Kidney (tissue), 14 donors: ENCODE data around the gene AARSD1. TPM values are rescaled to one million over a fixed set of nuclear protein-coding genes. Genes with fewer than 3 reads are reported as not detected.
A peak's percentile ranks its signal among the peaks of the same experiment; 100 is the strongest.

Source experiments
- DNase-seq, 5 donors: peaks; one replicate each; pipeline ENCODE4 v3.0.0-alpha.2; 2013 to 2020
- FAIRE-seq: peaks from 2 replicates; lab custom pipeline; 2012; peaks lifted over from hg19 to GRCh38; lab: Jason Lieb, UNC
- H3K27ac ChIP-seq, 2 donors: one replicate each; pipeline ENCODE4 v1.7.0; 2013; ENCODE audit warnings: low read depth in 2 of 2, low read length in 2 of 2, inconsistent platforms in 1 of 2
- H3K27me3 ChIP-seq: one replicate; pipeline ENCODE4 v1.7.1; 2013; ENCODE audit warnings: low read length, inconsistent platforms; ENCODE audit not compliant: control insufficient read depth, insufficient read depth
- H3K36me3 ChIP-seq, 3 donors: one replicate each; pipeline versions ENCODE4 v1.7.0 to v1.7.1; 2013; ENCODE audit warnings: low read length in 3 of 3, control low read depth in 1 of 3, inconsistent platforms in 1 of 3; ENCODE audit not compliant: insufficient read depth in 3 of 3, control insufficient read depth in 2 of 3
- H3K4me1 ChIP-seq, 3 donors: one replicate each; pipeline versions ENCODE4 v1.7.0 to v1.7.1; 2013; ENCODE audit warnings: low read length in 3 of 3, inconsistent platforms in 1 of 3, low read depth in 1 of 3; ENCODE audit not compliant: control insufficient read depth in 2 of 3, insufficient read depth in 2 of 3
- H3K4me3 ChIP-seq, 3 donors: one replicate each; pipeline versions ENCODE4 v1.7.0 to v1.8.1; 2013; ENCODE audit warnings: low read length in 3 of 3, control low read depth in 1 of 3, inconsistent platforms in 1 of 3
- H3K9ac ChIP-seq, 3 donors: one replicate each; pipeline versions ENCODE4 v1.7.0 to v1.7.1; 2013; ENCODE audit warnings: low read length in 3 of 3, control low read depth in 1 of 3, inconsistent platforms in 1 of 3
- H3K9me3 ChIP-seq, 3 donors: one replicate each; pipeline versions ENCODE4 v1.7.0 to v1.7.1; 2013; ENCODE audit warnings: low read length in 3 of 3, control low read depth in 1 of 3, inconsistent platforms in 1 of 3; ENCODE audit not compliant: control insufficient read depth in 2 of 3, insufficient read depth in 1 of 3
- intact Hi-C: fragments of 100-400 bp; cut with DNase I; formaldehyde crosslinking; loops from one replicate; pipeline ENCODE4 v1.11.1; 2022
- polyA plus RNA-seq: library from polyadenylated mRNA; stranded (reverse); fragments of 350-450 nt; fragmentation: Illumina TruSeq; extraction: RNeasy Lipid Tissue Mini Kit (QIAGEN cat#74804); gene quantifications from one replicate; pipeline ENCODE4 v1.2.3, GENCODE V29; 2014; ENCODE audit warnings: low read depth, low replicate concordance; ENCODE audit not compliant: insufficient read depth
- total RNA-seq: library from RNA; stranded (reverse); fragmentation: NEBNext Ultra II Directional; extraction: Animal tissue kit (Norgen Biotek cat#: 25700); gene quantifications from one replicate; pipeline ENCODE4 v1.2.1, GENCODE V29; 2021
- TF ChIP-seq, protein P1 (sequence below): IDR thresholded peaks from 3 replicates; pipeline ENCODE4 v1.5.1; 2012; ENCODE audit warnings: mild to moderate bottlenecking, moderate library complexity, borderline replicate concordance; ENCODE audit not compliant: insufficient read depth; ENCODE audit errors: extremely low read depth
- donor health status: control.
- donor health status: control.
- donor health status: control.
- donor health status: control.
- donor health status: control.
- donor health status: DM: yes; HTN: yes; CAD: no.
- donor health status: Normal renal cell carcinoma (clear cell type).

AARSD1 gene
- total and polyA plus RNA-seq, 2 donors from 2014 or later: 35.8 to 45.6 TPM

DNA sequence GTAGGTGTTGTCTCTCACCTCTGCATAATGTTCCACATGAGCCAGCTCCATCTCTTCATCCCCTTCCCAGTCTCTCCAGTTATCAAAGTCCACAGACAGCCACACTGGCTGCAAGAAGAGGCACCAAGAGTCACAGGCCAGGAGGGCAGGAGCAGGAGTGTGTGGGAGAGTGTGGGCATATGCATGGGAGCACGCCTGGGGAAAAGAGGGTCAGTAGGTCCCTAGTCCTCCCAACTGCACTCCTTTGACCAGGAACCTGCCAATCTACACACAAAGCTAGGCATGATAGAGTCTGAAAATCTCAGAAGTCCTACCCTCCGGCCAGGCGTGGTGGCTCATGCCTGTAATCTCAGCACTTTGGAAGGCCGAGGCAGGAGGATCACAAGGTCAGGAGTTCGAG is 7.3 kb upstream of the AARSD1 start:
- FAIRE-seq (no peak), DNase-seq (no peak)
- Histone ChIP-seq H3K4me3 (no peak overlapping the region), H3K27me3 (no peaks in the 10 kb centered on the region), H3K9ac (no peak overlapping the region), H3K4me1 (no peaks in the 10 kb centered on the region), H3K27ac (no peak overlapping the region), H3K36me3 (no peaks in the 10 kb centered on the region), H3K9me3 (no peaks in the 10 kb centered on the region)
- TF ChIP-seq, protein P1, sequence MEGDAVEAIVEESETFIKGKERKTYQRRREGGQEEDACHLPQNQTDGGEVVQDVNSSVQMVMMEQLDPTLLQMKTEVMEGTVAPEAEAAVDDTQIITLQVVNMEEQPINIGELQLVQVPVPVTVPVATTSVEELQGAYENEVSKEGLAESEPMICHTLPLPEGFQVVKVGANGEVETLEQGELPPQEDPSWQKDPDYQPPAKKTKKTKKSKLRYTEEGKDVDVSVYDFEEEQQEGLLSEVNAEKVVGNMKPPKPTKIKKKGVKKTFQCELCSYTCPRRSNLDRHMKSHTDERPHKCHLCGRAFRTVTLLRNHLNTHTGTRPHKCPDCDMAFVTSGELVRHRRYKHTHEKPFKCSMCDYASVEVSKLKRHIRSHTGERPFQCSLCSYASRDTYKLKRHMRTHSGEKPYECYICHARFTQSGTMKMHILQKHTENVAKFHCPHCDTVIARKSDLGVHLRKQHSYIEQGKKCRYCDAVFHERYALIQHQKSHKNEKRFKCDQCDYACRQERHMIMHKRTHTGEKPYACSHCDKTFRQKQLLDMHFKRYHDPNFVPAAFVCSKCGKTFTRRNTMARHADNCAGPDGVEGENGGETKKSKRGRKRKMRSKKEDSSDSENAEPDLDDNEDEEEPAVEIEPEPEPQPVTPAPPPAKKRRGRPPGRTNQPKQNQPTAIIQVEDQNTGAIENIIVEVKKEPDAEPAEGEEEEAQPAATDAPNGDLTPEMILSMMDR: no peak
- intact Hi-C loops: no loop called here

DNA sequence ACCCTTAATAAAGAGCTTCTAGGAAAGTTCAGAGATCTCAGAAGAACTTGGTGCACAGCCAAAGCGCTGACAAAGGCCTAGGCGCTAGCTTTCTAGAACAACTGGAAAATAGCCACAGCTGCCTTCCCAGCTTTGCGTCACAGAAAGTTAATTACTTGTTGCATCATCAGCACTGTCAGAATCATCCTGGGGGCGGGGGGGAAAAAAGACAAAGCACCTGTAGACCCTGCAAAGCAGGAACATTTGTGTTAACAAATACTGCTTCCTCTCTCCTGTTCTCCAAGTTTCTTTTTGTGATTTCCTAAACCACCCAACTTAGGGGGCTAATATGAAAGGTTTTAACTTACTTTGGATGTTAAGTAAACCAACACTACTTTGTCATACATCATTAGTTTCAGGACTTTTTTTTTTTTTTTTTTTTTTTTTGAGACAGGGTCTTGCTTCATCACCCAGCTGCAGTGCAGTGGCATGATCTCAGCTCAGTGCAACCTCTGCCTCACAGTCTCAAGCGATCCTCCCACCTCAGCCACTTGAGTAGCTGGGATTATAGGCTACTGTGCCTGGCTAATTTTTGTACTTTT is 4.8 kb upstream of the AARSD1 start:
- no peaks in the 10 kb centered on the region for H3K4me1 ChIP-seq
- no peak overlapping the region for H3K9ac ChIP-seq
- no peak overlapping the region for H3K4me3 ChIP-seq
- no peaks in the 10 kb centered on the region for H3K36me3 ChIP-seq
- DNase-seq: peak in 3 of 5 donors; percentile 61 to 74 (median 73)
- no peaks in the 10 kb centered on the region for H3K27me3 ChIP-seq
- no peaks in the 10 kb centered on the region for H3K9me3 ChIP-seq
- H3K27ac ChIP-seq: no peak overlapping the region
- TF ChIP-seq, protein P1: no peak
- intact Hi-C loops: no loop called here
- no peak for FAIRE-seq

DNA sequence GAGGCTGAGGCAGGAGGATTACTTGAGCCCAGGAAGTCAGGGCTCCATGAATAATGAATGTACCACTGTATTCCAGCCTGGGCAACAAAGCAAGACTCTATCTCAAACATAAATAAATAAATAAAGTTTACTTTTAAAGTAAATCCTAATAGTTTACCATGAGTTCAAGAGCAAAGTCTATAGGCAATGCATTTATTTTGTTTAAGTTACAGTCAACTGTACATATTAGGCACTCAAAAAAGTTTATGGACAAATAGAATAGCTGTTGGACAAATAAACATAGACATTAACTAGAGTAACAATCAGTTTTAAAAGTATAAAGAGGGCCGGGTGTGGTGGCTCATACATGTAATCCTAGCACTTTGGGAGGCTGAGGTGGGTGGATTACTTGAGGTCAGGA is 3.7 kb upstream of the AARSD1 start:
- no peaks in the 10 kb centered on the region for H3K9me3 ChIP-seq
- H3K4me1 ChIP-seq: peaks cover 0 to 5% (median 0%) of the 10 kb centered on the region in 3 donors
- no peak overlapping the region for H3K9ac ChIP-seq
- H3K27me3 ChIP-seq: no peaks in the 10 kb centered on the region
- TF ChIP-seq, protein P1: no peak
- DNase-seq (no peak), FAIRE-seq (no peak)
- no peaks in the 10 kb centered on the region for H3K36me3 ChIP-seq
- no peak overlapping the region for H3K4me3 ChIP-seq
- no peak overlapping the region for H3K27ac ChIP-seq
- intact Hi-C loops: no loop called here

DNA sequence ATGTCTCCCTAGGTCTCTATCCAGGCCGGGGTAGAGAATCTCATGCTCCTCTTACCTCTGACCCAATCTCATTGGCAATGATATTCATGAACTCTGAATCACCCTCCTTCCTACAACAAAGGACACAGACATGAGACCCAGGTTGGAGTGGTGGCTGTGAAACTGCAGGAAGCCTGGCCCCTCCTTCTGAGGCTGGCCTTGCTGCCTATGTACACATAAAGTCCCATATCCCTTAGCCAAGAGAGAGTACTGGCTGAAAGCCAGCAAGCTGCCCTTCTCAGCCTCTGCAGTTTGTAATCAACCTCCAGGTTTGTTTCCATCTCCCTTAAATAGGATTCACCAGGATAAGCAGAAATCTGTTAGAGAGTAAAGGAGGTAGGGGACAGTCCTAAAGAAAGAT is 10.6 kb downstream of the AARSD1 start:
- Histone ChIP-seq H3K27ac (no peak overlapping the region), H3K36me3 (peaks cover 13 to 38% (median 25%) of the 10 kb centered on the region in 3 donors), H3K27me3 (no peaks in the 10 kb centered on the region), H3K9me3 (no peaks in the 10 kb centered on the region), H3K4me1 (no peaks in the 10 kb centered on the region), H3K4me3 (no peak overlapping the region), H3K9ac (no peak overlapping the region)
- TF ChIP-seq, protein P1: no peak
- DNase-seq (no peak), FAIRE-seq (no peak)
- intact Hi-C loops: no loop called here
